Smooth muscle cell (in vitro differentiated cells): ENCODE data around the gene MACF1. TPM values are rescaled to one million over a fixed set of nuclear protein-coding genes. Genes with fewer than 3 reads are reported as not detected.

Experiments used
- DNase-seq: peaks from one replicate; lab custom pipeline; 2025; ENCODE audit not compliant: unreplicated experiment; lab: John Stamatoyannopoulos, UW
- H2AFZ ChIP-seq: fragments of 200-600 bp; sonication (generic); 2 replicates; pipeline ENCODE4 v1.6.0; 2016; ENCODE audit warnings: antibody characterized with exemption, low read depth, mild to moderate bottlenecking
- H3F3A ChIP-seq: fragments of 200-600 bp; sonication (generic); 2 replicates; pipeline ENCODE4 v1.6.0; 2017; ENCODE audit warnings: antibody characterized with exemption, low read depth
- H3K27ac ChIP-seq: fragments of 200-600 bp; sonication (generic); 2 replicates; pipeline ENCODE4 v1.5.1; 2016; ENCODE audit warnings: low read depth, mild to moderate bottlenecking
- H3K27me3 ChIP-seq: fragments of 200-600 bp; sonication (generic); 2 replicates; pipeline ENCODE4 v1.6.1; 2016; ENCODE audit warnings: low read depth, mild to moderate bottlenecking
- H3K36me3 ChIP-seq: fragments of 200-600 bp; sonication (generic); 2 replicates; pipeline ENCODE4 v1.5.1; 2016; ENCODE audit warnings: low read depth
- H3K4me1 ChIP-seq: fragments of 200-600 bp; sonication (generic); 2 replicates; pipeline ENCODE4 v1.5.1; 2016; ENCODE audit warnings: low read depth
- H3K4me2 ChIP-seq: fragments of 200-600 bp; sonication (generic); 2 replicates; pipeline ENCODE4 v1.6.0; 2016; ENCODE audit warnings: mild to moderate bottlenecking
- H3K4me3 ChIP-seq: fragments of 200-600 bp; sonication (generic); 2 replicates; pipeline ENCODE4 v1.5.1; 2016; ENCODE audit warnings: mild to moderate bottlenecking
- H3K79me2 ChIP-seq: fragments of 200-600 bp; sonication (generic); 2 replicates; pipeline ENCODE4 v1.6.0; 2016; ENCODE audit warnings: low read depth, mild to moderate bottlenecking
- H3K9ac ChIP-seq: fragments of 200-600 bp; sonication (generic); 2 replicates; pipeline ENCODE4 v1.6.0; 2016; ENCODE audit warnings: low read depth
- H3K9me3 ChIP-seq: fragments of 200-600 bp; sonication (generic); replicated peaks from 2 replicates; pipeline ENCODE4 v1.5.1; 2016; ENCODE audit warnings: low read depth
- H4K20me1 ChIP-seq: fragments of 200-600 bp; sonication (generic); 2 replicates; pipeline ENCODE4 v1.6.0; 2016; ENCODE audit warnings: low read depth
- WGBS: methylation state at CpG from one replicate; pipeline ENCODE4 v1.1.7; 2016; ENCODE audit warnings: low lambda C conversion rate; 5-methylcytosine and 5-hydroxymethylcytosine counted together
- polyA plus RNA-seq: library from polyadenylated mRNA; unstranded; fragments of >200 nt; fragmentation: Nextera tagmentation; extraction: Ambion mirVana; gene quantifications from 2 replicates; pipeline ENCODE4 v1.2.1, GENCODE V29; 2016
- total RNA-seq: library from RNA; depleted of rRNA; stranded (reverse); fragments of >200 nt; gene quantifications from 2 replicates; pipeline ENCODE4 v1.2.3, GENCODE V29; 2014
- TF ChIP-seq, protein P1 (sequence below): fragments of 200-600 bp; sonication (generic); IDR thresholded peaks from 2 replicates; pipeline ENCODE4 v1.5.1; 2017; ENCODE audit warnings: borderline replicate concordance, mild to moderate bottlenecking, antibody characterized with exemption; ENCODE audit not compliant: insufficient read depth, poor library complexity, severe bottlenecking

The MACF1 gene
- total and polyA plus RNA-seq, 2 experiments from 2014 or later: 36.9 to 195 TPM

DNA sequence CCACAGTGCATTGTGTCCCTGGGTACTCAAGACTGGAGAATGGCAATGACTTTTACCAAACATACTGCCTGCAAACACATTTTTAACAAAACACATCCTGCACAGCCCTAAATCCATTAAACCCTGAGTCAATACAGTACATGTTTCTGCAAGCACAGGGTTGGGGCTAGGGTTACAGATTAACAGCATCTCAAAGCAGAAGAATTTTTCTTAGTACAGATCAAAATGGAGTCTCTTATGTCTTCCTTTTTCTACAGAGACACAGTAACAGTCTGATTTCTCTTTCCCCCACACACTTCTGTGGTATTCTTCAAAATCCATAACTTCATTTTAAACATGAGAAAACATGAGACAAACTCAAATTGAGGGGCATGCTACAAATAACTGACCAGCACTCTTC, 300.8 kb downstream of the MACF1 start:
- Histone ChIP-seq H3K79me2 (no peaks in the 10 kb centered on the region), H3K9me3 (no peaks in the 10 kb centered on the region), H2AFZ (no peak overlapping the region), H3K4me1 (no peaks in the 10 kb centered on the region), H4K20me1 (no peaks in the 10 kb centered on the region), H3K27me3 (no peaks in the 10 kb centered on the region), H3K36me3 (no peaks in the 10 kb centered on the region), H3F3A (no peaks in the 10 kb centered on the region), H3K9ac (no peak overlapping the region), H3K27ac (no peak overlapping the region), H3K4me3 (no peak overlapping the region), H3K4me2 (no peak overlapping the region)
- DNase-seq: no peak
- TF ChIP-seq, protein P1, sequence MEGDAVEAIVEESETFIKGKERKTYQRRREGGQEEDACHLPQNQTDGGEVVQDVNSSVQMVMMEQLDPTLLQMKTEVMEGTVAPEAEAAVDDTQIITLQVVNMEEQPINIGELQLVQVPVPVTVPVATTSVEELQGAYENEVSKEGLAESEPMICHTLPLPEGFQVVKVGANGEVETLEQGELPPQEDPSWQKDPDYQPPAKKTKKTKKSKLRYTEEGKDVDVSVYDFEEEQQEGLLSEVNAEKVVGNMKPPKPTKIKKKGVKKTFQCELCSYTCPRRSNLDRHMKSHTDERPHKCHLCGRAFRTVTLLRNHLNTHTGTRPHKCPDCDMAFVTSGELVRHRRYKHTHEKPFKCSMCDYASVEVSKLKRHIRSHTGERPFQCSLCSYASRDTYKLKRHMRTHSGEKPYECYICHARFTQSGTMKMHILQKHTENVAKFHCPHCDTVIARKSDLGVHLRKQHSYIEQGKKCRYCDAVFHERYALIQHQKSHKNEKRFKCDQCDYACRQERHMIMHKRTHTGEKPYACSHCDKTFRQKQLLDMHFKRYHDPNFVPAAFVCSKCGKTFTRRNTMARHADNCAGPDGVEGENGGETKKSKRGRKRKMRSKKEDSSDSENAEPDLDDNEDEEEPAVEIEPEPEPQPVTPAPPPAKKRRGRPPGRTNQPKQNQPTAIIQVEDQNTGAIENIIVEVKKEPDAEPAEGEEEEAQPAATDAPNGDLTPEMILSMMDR: no peak

DNA sequence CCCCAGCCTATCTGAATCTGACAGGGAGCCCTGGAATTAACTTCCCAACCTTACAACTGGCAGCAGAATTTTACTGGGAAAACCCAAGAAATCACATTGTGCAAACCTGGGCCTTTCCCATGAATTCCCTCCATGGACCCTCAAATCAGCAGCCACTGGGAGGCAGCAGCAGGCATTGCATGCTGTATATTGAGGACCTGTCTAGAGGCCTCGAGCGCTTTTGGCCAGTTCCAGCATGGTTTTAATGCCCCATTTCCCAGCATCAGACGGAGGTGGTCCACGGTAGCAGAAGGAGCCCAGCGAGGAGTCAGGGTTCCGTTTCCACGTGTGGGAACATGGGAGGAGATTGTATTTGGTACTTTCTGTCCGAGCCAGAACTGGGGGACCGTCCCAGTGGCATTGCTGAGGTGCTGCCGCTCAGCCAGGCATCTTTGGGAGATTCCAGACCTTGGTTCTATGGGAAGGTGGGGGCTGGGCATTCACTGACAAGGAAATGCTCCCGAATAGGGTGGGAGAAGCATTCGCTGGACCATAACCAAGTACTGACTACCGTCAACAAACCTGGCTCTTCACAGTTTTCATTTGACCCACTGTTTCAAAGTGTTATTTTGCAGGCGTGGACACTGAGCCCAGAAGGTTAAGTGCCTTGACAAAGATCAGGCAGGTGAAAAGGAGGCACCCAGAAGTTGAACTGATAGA, 302.9 kb downstream of the MACF1 start:
- 68% methylated on average over 14 of the region's 14 CpGs for WGBS
- Histone ChIP-seq H3K27me3 (no peaks in the 10 kb centered on the region), H3K4me1 (no peaks in the 10 kb centered on the region), H4K20me1 (no peaks in the 10 kb centered on the region), H3K9me3 (no peaks in the 10 kb centered on the region), H3K9ac (no peak overlapping the region), H3K4me2 (no peak overlapping the region), H2AFZ (no peak overlapping the region), H3K36me3 (no peaks in the 10 kb centered on the region), H3K27ac (no peak overlapping the region), H3K79me2 (no peaks in the 10 kb centered on the region), H3F3A (no peaks in the 10 kb centered on the region), H3K4me3 (no peak overlapping the region)
- DNase-seq: no peak
- TF ChIP-seq, protein P1: no peak

DNA sequence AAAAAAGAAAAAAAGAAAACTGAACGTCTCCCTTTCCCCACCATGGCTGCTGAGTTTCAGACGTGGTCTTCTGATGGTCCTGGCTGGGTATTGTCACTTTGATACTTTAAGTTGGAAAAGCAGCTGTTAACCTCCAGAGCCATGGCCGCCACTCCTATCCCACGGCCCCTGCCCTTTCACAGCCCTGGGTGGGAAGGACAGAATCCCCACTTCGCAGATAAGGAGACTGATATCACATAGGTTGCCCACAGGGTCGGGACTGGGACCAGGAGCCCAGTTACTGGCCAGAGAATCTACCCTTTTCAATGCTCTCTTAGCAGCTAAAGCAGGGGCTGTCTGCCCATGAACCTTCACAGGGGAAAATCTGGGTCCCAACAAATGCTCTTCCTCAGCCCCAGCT, 303.8 kb downstream of the MACF1 start:
- Histone ChIP-seq H3F3A (no peaks in the 10 kb centered on the region), H3K27me3 (no peaks in the 10 kb centered on the region), H3K4me1 (no peaks in the 10 kb centered on the region), H3K4me2 (no peak overlapping the region), H3K36me3 (no peaks in the 10 kb centered on the region), H3K9ac (no peak overlapping the region), H3K79me2 (no peaks in the 10 kb centered on the region), H4K20me1 (no peaks in the 10 kb centered on the region), H3K9me3 (no peaks in the 10 kb centered on the region), H3K27ac (no peak overlapping the region), H3K4me3 (no peak overlapping the region), H2AFZ (no peak overlapping the region)
- TF ChIP-seq, protein P1: no peak
- 86% methylated on average over 6 of the region's 6 CpGs for WGBS
- DNase-seq: no peak

DNA sequence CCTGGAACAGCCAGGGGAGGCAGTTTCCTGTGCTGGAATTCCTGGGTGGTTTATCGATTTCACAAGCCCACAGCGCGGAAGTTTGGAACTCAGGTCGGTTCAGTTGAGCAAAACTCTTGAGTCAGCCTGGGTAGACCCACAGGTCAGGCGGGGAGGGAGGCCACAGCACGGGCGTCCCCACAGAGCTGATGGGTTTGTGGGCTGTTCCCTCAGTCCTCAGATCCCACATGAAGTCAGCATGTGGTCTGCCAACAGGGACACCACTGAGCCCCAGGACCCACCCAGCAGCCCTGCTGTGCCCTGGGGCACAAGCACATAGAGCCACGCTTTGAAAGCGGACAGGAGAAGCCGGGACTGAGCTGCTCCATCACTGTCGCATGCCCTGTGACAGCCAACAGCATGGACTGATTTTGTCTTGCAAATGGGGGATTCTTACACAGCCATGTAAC, 304.4 kb downstream of the MACF1 start:
- Histone ChIP-seq H3K27me3 (peaks cover 3% of the 10 kb centered on the region), H3K36me3 (no peaks in the 10 kb centered on the region), H2AFZ (no peak overlapping the region), H3K9me3 (no peaks in the 10 kb centered on the region), H3K79me2 (no peaks in the 10 kb centered on the region), H3F3A (no peaks in the 10 kb centered on the region), H3K27ac (no peak overlapping the region), H4K20me1 (no peaks in the 10 kb centered on the region), H3K4me1 (no peaks in the 10 kb centered on the region), H3K4me2 (no peak overlapping the region), H3K9ac (no peak overlapping the region), H3K4me3 (no peak overlapping the region)
- no peak for DNase-seq
- TF ChIP-seq, protein P1: no peak
- WGBS: 78% methylated on average over 11 of the region's 11 CpGs
